Smooth muscle cell of the brain vasculature (primary cell): ENCODE measurements around the gene TCAIM.

Experiments
- DNase-seq: peaks from one replicate; pipeline ENCODE4 v3.0.0-alpha.2; 2012; ENCODE audit warnings: low read depth, low spot score

The TCAIM gene, protein sequence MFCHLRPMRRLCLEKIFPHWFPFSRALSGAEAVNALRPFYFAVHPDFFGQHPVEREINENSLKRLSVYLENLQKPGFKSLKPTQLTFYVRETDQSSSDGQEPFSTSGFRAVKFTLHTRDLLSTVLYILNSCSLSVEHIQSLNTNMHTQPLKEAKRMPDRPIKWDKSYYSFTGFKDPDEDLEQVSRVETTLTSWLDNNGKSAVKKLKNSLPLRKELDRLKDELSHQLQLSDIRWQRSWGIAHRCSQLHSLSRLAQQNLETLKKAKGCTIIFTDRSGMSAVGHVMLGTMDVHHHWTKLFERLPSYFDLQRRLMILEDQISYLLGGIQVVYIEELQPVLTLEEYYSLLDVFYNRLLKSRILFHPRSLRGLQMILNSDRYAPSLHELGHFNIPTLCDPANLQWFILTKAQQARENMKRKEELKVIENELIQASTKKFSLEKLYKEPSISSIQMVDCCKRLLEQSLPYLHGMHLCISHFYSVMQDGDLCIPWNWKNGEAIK

DNA sequence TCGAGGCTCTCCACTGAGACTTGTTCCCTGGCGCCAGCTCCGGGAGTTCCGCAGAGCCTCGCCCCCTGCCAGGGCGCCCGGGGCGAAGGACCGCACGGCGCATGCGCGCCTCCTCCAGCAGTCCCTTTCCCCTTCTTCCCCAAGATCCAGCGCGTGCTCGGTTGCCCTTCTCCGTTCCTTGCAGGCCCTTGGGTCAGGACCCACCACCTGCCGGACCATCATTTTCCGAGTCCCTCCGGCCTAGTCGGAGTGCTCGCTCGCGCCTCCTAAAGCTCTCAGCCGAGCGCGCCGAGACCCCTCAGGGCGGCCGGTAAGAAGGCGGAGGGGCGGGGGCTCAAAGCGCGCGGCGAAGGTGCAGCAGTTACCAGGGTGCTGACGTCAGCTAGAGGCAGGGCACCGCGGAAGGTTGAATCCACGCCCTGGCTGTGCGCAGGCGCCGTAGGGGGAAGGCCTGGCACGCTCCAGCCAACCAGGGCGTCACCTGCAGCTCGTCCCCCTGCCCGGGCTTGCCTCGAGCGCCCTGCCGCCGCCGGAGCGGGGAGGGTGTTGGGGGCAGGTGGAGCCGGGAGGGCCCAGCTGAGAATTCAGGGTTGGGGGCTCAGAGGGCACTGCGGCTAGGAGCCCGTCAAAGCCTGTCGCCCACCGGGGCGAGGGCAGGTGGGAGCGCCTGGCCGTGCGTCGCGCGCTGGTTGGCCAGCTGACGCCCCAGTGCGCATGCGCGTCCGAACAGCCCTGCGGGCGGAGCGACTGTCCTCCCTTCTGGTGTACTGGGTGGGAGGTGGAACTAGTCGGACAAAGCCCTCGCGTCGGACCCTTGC lies at the start of gene TCAIM:
TCAIM (plus strand) TSS at position 757 of the 818 bp plus-strand sequence. CDS start 16,017 bp downstream, outside the sequence.
- peak; percentile 94 for DNase-seq

DNA sequence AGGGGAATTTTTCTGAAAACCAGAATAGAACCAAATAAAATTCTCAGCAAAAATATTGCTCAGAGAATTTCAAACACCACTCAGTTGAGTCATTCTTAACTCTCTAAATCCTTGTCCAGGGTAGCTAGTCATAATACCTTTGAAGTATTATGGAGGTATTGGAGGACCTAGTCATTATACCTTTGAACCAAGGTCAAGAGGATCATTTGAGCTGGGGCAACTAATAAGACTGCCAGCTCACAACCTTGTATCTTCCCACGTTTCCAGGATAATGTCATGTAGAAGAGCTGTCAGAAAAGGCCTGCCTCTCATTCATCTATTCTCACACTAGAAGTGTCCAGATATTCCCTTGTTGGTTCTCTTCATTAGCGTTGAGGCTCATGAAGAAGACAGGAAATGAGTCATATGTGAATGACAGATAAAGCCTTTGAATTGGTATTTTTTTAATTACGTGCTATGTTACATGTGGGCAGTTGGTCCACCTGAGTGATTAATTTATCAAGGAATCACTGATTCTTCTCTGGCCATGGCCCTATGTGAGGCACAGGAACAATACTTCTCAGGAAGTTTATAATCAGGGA lies 48.6 kb upstream of the TCAIM start:
- DNase-seq = no peak

DNA sequence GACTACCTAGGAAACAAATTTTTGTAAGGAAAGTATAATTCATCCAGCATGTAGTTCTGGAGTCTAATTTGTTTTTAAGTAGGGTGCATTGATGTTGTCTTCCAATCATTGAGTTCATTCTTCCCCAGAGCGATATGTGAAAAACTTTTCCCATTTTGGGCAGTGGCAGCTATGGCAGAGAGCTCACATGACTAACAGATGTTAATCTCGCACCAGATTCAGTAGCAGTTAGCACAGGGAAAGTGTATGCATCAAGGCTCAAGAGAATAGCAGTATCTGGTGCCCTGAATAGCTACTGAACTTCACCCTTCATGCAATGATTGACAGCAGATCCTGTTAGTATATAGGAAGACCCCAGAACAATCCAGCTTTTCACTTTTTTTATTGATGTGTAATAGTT lies 46.3 kb upstream of the TCAIM start:
- DNase-seq = no peak

DNA sequence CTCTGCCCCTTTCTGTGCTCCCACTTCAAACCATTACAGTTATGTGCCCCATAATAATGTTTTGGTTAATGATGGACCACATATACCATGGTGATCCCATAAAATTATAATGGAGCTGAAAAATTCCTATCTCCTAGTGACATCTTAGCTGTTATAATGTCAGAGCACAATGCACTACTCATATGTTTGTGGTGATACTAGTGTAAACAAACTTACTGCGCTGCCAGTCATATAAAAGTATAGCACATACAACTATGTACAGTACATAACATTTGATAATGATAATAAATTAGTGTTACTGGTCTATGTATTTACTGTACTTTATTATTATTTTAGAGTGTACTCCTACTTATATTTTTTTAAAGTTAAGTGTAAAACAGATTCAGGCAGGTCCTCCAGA lies 45.6 kb upstream of the TCAIM start:
- DNase-seq = no peak

DNA sequence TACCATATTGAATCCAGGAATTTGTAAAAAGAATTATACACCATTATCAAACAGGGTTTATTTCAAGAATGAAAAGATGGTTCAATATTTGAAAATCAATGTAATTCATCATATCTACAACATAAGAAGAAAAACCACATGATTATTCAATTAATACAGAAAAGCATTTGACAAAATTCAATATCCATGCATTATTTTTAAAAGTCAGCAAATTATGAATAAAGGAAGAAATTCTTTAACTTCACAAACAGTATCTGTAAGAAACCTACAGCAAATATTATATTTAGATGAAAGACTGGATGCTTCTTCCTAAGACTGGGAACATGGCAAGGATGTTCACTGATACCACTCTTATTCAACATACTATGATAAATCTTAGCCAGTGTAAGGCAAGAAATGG lies 41.3 kb upstream of the TCAIM start:
- no peak for DNase-seq

DNA sequence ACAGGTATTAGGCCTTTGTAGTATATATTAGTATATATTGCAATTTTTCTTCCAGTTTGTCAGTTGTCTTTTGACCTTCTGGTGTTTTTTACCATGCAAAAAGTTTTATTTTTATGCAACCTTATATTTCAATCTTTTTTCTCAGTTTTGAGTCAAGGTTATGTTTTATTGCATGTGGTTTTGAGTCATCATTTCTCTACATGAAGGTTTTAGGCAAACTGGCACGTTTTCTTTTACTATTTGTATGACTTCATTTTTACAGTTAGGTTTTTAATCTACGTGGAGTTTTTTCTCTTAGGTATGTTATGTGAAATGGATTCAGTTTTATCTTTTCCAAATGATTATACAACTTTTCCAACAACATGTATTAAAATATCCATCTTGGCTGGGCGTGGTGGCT lies 36.8 kb upstream of the TCAIM start:
- DNase-seq = no peak

DNA sequence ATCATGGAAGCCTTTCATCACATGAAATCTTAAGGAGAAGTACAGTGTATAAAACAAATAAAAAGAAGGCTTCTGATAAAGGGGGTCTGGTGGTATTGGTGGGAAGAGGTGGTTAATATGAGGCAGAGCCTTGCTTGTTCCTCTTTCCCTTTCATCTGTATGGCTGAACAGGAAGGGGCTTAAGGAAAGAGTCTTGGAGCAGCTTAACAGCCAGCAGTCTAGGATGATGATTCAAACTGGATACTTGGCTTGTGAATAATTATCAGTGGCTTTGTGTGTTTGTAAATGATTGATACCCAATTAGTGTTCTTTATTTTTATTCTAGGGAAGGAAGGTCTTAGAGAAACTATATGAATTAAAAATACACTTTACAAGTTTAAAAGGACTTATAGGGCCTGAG lies 29.1 kb upstream of the TCAIM start:
- no peak for DNase-seq

DNA sequence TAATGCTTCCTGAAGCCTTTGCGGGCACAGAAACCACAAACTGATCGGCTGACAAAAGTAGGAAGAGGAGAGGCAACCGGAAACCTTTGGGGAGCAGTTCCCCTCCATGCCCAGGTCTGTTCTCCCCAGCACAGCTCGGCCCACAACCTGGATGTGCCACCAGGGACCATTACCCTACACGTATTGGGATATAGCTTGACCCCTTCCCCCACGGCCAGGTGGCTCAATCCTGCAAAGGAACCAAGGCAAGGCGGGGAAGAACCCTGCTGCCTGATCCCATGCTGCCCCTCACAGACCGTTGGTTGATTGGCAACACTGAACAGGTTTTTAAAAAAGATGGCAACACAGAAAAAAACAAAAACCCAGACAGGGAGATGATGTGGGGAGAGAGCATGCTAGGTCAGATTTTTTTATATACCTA lies 19.7 kb upstream of the TCAIM start:
- DNase-seq = no peak

DNA sequence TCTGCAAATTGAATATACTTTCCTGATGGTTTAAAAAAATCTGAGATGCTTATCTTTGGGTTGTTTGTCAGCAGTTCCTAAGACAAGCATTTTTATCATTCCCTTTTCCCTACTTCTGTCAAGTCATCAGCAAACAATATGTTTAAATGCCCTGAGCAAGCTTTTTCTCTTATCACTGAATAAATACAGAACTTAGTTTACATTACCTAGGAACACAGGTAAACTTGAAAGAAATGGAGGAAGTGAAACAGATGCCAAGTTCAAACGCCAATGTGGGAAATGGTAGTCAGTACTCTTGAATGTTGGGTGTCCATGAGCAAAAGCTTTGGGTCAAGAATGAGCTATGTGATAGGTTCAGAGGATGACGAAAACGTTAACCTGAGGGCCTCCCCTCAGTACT lies 17.2 kb upstream of the TCAIM start:
- no peak for DNase-seq

DNA sequence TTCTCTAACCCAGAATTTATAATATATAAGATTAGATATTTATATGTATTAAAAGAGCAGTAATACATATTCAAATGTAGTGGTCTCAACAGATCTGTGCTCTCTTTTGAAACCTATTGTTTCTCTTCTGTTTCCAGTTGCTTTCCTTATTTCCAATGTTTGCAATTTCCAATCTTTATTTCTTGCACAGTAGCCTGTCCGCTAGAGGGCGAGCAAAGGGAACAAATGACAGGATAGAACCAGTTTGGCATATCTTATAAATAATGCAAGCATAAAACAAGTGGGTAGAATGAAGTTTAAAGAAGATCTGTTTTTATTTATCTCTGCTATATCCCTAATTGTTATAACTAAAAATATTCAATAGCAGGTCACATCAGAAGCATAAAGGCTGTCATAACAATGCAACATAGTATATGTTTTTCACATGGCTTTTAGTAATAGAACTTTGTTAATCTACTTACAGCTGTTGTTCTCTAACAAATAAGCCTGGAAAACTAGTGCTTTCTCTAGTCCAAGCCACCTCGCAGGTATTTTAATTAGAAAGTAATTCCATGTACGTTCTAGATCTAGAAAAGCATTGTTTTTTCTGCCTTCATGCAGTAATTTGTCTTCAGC lies 15.1 kb upstream of the TCAIM start:
- DNase-seq = peak; percentile 20

DNA sequence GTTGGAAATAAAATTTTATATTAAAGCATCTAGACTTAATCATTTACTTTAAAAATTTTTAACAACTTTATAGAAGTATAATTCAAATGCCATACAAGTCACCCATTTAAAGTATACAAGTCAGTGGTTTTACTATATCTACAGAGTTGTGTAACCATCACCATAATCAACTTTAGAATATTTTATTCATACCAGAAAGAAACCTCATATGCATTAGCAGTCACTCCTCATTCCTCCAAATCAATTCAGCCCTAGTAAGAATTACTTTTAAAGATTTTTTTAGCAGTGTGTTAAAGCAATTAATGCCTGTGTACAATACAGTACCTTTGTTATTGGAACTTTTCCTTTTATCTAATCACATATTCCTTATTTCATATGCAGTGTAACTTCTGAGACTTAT lies 14.0 kb upstream of the TCAIM start:
- no peak for DNase-seq

DNA sequence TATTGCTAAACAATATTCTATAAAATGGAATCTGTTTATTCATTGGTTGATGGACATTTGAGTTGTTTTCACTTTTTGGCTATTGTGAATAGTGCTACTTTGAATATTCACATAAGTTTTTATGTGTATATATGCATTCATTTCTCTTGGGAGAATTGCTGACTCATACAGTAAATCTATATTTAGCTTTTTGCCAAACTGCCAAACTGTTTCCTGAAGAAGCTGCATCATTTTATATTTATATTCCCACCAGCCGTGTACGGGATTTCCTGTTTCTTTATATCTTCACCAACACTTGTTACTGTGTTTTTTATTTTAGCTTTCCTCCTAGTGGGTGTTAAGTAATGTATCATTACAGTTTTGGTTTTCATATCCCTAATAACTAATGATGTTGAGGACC lies 12.5 kb upstream of the TCAIM start:
- DNase-seq = no peak

DNA sequence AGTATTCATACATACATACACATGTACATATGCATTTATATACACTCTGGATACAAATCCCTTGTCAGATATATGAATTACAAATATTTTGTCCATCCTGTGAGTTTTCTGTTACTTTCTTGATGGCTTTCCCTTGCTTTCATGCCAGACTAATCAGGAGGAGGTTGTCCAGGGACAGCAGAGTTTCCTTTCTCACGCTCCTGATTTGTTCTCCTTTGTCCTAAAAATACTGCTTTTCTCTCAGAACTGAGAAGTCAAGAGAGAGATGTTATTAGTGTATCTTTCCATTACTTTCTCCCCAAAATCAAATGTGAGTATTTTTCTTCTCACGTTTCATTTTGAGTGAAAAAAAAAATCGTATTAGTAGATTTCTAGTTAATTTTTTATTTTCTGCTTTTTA lies 12.1 kb upstream of the TCAIM start:
- DNase-seq = no peak

DNA sequence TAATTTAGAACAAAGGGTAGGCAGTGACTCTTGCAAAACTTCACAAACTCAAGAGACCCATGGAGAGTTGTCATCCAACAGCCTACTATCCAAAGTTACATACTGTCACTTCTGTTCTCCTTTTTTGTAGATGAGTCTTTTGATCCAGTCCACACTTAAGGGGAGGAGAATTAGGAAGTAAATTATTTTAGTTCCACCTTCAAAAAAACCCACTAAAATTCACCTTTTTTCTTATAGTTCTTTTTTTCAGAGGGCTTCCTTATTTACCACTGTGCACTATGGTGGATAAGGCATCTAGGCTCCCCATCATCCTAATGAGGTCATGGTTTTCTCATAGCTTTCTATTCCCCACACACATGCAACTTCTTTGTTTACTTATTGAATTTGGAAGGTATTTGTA lies 8.6 kb upstream of the TCAIM start:
- no peak for DNase-seq

DNA sequence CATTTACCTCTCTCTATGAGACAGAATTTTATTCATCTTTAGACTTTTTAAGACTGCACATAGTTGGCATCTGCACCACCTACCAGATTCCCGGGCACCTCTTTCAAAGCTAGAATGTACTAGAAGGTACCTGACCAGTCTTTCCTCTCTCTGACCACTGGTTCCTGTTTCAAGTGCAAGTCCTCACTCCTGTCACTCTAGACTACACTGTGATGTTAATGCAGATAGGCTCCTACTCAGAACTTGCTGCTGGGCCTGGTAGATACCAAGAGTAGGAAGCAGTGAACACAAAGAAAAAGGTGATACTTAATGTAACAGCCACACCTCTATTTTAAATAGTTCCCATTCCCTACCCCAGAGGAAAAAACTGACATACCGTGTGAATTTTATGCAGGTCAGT lies 8.1 kb upstream of the TCAIM start:
- DNase-seq = no peak

DNA sequence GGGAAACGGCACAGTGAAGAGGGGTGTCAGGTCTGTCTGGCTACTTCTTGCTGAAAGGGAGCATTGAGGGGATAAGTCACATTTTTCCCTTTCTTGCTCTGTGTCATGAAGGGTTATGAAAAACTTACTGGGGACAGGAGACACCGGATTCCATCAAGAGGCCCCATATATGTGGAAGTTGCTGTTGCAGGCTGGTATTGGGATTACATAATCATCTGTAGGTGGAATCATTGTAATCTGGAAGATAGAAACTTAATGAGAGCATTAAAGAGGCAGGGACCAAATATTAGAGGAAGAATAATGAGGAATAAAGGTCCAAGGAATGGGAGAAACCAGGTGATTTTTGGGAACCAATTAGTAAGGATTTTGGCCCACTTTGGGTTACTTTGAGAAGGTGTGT lies 4.2 kb upstream of the TCAIM start:
- no peak for DNase-seq

DNA sequence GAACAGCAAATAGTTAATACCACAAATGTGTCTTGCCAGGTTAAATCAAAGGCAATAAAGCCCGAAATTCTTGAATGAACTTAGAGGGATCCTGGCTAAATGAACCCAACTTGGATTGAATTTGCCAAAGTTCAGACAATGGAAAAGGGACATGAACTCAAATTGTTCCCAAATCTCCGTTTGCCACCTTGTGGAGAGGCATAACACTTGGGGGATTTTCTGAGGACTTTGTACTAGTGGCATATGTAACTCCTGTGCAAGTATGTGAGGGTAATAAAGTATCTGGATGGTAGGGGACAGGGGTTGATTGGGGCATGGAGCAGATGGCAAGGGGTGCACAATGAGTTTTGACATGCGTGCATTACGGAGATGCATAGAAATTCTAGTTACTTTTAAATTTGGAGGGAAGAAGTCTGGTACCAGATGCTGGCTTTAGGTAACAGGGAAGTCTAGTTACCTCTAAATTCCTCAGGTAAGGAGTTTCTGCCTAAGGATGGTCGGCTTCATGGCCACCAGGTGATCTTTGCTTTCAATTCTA lies 1.2 kb upstream of the TCAIM start:
- no peak for DNase-seq

DNA sequence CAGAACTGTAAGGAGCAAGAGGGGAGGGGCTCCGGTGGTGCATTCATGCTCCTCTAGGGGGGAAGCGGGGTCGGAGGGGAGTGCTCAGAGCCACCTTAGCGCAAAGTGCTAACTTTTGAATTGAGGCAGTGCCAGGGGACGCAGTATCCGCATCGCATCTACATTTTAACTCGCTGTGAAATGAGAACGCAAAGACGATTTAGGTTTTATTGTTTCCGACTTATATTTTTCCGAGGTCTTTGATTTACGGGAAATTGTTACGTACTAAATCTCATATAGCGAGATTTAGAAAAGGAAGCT lies 212 bp downstream of the TCAIM start:
- no peak for DNase-seq

DNA sequence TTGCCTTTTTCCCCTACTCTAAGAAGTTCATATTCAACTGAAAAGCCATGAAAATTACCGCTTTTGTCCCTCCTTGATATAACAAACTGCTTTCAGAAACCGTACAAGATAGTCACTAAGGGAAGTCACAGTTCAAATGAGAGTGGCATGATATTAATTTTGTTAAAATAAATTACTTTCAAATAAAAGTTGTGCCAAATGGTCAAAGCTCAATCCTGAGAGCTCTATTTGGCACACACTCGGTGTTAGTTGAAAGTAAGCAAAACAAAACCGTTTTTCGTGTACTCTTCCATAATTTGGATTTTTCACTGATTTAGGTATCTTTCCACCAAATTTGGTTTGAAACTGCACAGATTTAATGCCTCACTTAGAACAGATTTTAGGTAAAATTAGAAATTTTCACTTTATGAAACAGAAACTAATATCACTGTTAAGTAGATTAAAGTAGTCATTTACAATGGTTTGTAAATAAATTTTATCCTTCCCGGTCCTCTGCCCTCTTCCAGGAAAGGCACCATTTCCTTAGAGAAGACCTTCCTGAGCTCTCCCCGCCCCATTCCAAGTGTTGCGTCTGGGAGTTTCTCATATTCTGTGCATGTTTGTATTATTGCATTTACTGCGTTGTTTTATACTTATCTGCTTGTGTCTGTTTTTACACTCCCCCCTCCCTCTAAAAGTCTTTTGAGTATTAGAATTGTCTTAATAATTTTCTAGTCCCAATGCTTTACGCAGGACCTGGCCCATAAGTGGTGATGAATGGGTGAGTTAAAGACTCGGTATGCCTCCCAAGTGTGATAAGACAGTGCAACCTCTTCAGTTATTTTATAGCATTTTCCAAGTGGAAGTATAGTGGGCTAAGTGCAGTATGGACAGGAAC lies 853 bp downstream of the TCAIM start:
- no peak for DNase-seq

DNA sequence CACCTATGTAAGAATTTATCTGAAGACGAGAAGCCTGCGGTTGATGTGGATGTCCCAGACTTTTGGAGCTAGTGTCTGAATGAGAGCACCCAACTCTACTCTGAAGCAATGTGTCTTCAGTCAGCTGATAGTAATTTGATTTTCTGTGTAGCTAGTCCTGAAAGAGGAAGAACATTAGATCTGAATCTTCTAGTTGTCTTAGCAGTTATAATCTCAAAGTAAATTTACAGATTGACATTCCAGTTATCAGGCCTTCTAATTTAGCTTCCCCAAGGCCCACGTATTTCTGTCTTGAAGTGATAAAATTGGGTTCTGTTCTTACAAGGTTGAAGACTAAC lies 1.5 kb downstream of the TCAIM start:
- no peak for DNase-seq

DNA sequence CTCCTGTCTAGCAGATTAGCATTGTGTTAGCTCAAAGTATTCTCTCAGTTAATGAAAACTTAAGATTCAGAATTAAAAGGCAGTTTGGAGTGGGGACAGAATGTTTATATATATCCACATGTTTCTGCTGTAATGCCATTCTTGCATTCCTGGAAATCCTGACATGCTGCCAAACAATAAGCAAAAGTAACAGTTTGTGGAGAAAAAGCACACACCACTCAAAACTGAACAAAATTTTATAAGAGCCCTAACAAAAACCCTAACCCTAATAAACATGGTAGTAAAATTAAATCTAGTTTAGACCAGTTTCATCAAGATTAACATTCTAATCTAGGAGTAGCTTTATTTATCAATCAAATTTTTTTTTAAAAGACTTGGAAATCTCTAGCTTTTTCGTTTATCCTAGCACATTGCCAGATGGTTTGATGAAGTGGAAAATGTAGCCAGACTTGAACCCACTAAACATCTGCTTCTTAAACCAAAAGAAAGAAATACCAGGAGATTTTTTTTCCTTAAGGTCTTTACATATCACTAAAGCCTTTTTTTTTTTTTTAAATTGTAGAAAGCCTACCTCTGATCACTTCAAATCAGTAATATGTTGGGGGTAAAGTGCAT lies 3.7 kb downstream of the TCAIM start:
- DNase-seq = no peak
